ENCODE data around the gene KIAA1328.

KIAA1328 gene

DNA sequence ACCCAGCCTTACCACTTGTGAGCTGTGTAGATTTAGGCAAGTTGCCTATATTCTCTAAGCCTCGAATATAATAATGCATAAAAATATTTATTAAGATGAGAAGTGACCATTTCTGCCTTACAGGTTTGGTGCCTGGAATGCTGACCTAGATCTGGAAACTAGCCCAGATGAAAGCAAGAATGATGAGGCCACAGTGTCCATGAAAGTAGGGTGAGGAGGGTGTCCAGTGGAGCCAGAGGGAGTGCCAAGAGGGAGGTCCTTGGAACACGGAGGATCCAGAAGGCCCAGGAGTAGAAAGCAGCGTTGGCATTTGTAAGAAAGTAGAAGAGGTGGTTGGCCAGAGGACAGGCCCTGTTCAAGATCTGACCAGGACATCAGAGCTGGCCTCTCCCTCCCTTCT is 402.3 kb downstream of the KIAA1328 start:
- DNase-seq = no peak

DNA sequence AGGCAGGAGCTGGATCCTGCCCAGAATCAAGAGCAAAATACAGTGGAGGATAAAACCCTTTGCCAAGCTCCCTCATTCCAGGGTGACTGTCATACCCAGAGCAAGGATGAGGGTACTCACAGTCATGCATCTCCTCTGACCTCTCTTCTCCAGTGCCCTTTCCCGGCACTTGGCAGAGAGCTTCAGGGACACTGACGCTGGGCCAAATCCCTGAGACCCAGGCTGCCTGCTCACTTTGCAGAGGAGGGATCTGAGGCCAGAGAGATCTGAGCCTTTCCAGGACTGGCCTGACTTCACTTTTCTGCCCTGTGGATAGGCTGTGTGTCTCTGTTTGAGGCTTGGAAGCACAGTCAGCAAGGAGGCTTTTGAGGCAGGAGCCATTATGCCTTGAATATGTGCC is 406.7 kb downstream of the KIAA1328 start:
- no peak for DNase-seq

DNA sequence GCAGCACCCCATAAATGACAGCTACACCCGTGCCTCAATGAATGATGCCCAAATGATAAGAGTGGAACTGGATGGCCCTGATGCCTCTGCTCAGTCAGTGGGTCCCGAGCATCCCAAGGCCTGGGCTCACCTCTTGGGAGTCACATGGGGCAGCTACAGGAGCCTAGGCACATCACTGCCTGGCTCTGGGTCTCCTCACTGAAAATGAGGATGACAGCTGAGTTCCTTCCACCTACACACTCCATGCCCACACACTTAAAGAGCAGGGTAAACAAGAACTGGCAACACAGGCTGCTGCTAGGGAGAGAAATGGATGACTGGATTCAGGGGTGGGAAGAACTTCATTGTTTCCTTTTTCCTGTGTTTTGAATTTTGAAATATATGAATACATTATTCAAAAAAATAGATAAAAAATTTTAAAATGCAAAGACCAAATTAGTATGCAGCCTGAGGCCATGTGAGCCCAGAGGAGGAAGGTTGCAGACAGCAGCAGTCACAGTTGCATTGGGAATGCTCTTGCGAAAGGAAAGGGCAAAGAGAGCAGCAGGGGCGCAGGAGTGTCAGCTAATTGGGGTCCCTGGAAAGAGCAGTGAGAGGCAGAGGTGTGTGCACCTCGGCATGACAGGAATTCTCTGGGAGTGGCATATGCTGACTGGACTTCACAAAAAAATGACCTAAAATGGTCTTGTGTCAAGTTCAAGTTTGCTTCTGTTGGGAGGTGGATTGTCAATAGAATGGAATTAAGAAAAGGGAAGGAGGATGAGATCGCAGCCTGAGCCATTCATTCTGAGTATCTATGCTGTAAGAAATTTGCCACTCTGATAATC is 409.6 kb downstream of the KIAA1328 start:
- no peak for DNase-seq

DNA sequence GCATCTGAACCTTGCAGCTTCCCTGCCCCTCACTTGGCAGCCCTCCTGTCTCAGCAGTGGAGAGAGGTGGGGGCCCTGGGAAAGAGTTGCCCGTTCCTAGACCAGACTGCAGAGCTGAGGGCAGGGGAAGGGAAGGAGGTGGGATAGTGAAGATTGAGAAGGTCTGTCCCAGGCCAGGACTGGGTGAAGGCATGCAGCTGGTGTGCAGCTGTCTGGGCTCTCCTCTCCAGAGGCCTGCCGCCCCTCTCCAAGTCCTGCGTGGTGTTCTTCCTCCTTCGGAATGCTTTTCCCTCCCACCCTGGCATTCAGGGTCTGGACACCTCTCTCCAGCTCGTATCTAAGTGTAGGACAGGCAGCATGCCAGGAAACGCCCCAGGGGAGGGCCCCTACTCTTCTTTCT is 413.2 kb downstream of the KIAA1328 start:
- DNase-seq = no peak

DNA sequence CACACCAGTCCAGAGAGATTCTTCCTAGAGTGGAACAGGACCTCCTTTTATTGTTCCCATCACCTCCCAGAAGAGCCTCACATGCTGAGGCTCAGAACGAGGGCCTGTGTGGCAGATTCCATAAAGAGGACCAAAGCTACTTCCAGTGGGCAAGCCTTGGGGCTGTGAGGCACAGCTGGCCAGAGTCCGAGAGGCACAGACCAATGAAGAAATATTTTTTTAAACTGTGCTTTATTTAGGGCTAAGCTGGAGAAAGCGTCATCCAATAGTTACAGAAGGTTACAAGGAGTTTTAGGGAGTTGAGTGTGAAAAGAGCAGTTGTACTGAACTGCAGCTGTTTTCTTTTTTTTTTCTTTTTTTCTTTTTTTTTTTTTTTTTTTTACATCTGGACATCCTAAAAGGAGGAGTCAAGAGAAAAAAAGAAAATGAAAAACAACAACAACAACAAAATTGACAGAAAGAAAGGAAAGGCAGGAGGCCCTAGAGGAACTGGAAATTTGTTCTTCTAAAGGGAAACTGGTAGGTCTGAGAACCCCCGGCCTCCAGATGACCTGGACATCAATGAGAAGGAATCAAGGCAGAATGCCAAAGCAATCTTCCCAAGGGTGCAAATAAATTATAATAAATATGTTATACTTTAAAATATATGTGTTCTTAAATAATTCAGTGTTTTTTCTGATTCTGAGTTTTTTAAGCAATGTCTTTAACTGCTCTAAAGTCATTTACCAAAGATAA is 414.1 kb downstream of the KIAA1328 start:
- no peak for DNase-seq

DNA sequence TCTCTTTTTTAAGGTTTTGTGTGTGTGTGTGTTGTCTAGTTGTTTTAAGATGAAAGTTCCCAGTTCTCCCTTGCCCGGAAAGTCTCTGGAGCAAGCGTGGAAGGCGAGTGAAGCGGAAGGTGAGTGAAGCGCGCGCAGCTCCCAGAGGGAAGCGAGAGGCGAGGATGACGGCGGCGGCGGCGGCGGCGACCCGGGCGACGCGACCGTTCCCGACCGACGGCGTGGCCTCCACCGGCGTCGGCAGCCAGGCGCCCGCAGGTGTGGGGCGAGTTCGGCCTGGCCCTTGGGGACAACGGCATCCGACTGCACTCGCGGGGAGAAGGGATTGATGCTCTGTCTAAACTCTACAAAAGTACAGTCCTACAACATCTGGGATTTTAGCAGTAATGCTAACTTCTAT is 414.8 kb downstream of the KIAA1328 start:
- no peak for DNase-seq

DNA sequence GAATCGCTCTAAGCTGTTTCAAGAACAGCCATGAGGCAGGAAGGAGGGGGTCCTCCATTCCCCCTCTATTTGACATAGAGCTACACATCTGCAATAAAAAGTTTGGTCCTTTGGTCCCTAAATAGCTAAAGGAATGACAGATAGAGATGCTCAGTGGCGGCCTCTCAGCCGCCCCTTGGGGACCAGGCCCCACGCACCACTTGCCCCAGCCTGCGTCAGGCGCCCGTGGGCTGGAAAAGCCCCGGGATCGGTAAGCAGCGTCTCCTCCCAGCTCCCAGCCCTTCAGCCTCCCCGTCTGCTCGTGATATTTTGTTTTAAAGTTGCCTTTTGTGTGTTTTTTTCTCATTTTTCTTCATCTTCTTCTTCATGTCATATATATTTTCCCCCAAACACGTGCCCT is 415.7 kb downstream of the KIAA1328 start:
- no peak for DNase-seq

DNA sequence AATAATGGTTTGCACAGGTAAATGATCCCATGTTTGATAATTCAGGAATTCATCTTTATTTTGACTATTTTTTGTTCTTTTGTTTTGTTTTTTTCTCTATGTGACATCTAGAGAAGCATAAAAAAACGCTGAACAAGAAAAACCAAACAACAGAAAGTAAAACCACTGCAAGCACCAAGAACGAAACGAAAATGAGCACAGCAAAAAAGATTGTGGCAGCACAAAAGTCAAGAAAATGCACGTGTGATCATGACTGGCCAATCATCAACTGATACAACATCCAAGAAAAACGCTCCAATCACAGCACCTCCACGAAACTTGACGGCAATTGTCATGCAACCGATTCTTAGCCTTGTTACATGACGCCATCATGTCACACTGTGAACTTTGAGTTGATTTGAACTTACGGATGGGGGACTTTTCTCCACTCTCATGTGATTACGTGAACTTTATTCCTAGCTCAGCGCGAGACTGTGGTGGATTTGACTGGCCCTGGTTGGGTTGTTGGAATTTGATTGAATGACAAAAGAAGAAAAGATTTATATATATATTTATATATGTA is 417.9 kb downstream of the KIAA1328 start:
- no peak for DNase-seq

DNA sequence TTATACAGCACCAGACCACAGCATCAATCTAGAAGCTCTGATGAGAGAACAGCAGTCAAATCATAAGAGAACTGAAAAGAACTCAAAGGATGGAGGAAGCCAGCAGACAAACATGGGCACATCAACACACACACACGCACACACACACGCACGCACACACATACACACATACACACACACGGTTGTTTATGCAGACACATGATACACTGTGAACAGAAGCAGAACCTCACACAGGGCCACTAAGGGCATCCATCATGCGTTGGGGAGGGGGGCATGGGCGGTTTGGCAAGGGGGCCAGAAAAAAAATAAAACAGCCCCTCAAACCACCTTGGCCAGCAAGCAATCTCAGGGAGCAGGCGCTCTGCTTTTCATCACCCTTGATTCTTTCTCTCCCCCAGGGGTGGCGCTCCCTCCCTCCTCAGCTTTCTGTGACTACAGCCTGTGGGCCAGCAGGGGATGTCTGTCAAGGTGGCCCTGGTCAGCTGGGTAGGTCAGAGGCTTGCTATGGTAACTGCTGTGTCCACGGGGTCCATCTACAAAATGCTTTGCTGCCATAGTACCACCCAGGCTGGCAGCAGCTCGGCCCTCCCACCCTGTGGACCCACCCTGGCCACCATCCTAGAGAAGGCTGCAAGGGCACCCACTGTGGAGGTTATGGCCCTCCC is 418.7 kb downstream of the KIAA1328 start:
- no peak for DNase-seq

DNA sequence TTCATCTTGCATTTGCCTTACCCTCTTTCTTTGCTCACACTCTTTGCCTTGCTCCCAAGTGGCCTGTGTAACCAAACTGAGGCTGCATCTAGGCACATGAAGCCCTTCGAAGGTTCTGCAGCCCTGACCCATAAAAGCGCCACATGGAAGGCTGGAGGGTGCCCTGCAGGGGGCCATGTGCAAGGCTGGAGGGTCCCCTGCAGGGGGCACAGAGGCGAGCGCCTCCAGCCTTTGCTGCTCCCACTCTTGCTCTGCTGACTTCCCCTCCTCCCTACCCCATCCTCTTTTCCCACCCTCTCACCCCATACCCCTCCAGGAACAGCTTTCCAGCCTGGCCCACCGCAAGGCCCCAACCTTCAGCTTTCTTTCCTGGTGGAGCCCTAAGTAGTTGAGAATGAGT is 419.4 kb downstream of the KIAA1328 start:
- no peak for DNase-seq

DNA sequence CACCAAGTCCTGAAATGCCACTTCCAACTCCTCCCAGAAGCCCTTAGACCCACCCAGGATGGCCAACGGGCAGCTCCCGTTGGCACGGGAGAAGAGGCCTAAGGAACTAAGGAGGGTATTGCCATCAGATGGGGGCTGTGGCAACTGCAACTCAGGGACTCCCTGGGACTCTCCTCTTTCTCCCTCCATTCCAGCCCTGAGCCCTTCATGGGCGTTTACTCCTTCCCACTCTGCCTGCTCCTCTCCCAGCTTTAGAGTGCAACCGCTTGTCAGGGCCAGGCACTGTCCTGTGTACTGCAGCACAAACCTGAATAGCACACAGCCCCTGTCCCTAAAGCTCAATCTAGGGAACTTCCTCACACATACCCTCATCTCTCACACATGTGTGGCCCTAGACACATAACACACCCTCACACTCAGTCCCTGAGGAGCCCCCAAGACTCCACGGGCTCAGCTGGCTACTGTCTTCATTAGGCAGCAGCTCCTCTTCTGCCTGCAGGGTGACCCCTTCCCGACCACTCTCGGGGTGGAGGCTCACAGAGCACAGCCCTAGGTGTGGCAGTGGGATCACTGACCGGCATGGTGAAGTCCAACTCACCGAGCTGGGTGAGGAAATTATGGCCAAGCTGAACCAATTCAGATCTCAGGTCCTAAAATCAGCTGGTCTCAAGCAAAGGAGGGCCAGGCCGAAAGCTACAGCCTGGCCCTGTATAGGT is 420.4 kb downstream of the KIAA1328 start:
- no peak for DNase-seq

DNA sequence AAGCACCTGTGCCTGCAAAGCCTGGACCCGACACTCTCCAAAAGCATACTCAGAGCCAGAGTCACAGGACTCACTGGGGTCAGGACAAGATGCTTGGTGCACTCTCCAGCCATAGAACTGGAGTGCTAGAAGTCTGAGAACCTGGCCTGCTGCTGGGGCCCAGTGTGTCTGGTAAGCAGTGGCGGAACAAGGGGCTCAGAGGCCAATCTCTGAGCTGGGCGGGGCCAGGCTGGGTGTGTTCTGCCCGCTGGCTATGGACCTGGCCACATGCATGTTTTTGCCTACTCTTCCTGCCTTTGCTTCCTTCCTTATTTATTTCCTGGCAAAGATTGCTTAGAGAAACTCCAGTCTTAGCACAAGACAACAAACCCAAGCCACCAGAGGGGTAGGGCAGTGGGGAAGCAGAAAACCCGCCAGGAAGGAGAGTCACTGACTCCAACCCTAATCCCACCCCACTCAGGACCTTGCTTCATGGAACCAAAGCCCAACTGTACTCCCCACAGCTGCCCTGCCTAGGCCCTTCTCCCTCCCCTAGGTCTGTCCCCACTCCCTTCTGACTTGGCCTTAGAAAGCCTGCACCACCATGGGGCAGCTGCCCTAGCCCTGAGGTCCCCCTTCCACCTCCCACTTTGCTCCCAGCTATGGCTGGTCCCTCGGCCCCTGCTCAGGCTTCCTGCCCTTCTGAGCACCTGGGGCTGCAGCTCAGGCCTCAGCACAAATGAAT is 421.1 kb downstream of the KIAA1328 start:
- DNase-seq = no peak

DNA sequence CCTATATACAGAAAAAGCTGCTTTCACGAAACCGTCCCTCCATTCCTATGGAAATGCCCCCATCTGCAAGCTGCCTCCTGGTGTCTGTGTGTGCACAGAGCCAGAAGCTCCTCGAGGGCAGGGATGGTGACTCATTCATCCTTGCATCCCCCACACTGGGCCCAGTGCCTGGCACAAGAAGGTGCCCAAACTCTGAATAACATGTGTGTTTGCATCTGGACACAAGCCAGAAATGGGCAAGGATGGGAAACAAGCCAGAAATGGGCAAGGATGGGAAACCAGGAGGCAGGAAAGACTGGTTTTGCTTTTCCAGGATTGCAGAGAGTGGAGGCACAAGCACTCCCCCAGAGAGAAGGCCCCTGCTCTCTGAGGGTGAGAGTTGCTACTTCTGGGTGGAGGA is 422.8 kb downstream of the KIAA1328 start:
- no peak for DNase-seq

DNA sequence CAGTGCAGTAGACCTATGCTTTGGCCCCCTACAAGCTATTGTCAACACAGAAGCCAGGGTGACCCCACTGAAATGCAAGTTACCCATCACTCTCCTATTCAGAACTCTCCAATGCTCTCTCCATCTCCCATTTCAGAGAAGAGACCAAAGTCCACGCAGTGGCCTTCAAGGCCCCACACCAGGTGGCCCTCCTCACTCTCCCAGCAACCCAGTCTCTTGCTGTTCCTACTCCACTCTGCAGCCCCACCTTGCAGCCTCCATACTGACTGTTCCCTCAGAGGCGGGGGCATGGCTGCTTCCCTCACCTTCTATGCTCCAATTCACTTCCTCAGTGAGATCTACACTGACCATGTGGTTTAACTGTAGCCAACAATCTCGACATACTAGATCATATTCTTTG is 423.4 kb downstream of the KIAA1328 start:
- DNase-seq = no peak

DNA sequence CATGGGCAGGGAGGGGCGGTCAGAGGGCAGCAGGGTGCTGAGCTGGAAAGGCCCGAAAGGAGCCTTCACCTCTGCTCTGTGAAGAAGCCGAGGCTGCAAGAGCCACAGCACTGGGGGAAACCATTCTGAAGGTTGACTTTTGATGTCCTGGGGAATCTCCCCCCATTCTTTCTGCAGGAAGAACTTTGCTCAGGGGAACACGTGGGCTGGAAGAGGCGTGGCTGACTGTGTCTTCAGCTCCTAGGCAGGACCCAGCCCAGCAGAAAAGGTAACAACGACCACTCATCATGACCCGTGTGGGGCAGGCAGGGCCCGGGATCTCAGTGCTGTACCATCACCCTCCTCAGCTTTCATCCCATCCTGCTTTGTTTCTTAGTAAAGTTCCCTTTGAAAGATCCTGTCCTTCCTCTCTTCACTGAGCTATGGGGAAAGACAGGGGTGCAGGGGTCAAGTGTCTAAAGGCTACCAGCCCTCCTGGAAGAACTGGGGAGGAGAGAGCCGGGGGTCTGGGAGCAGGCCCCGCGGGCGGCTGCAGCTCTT is 424.0 kb downstream of the KIAA1328 start:
- DNase-seq = no peak

DNA sequence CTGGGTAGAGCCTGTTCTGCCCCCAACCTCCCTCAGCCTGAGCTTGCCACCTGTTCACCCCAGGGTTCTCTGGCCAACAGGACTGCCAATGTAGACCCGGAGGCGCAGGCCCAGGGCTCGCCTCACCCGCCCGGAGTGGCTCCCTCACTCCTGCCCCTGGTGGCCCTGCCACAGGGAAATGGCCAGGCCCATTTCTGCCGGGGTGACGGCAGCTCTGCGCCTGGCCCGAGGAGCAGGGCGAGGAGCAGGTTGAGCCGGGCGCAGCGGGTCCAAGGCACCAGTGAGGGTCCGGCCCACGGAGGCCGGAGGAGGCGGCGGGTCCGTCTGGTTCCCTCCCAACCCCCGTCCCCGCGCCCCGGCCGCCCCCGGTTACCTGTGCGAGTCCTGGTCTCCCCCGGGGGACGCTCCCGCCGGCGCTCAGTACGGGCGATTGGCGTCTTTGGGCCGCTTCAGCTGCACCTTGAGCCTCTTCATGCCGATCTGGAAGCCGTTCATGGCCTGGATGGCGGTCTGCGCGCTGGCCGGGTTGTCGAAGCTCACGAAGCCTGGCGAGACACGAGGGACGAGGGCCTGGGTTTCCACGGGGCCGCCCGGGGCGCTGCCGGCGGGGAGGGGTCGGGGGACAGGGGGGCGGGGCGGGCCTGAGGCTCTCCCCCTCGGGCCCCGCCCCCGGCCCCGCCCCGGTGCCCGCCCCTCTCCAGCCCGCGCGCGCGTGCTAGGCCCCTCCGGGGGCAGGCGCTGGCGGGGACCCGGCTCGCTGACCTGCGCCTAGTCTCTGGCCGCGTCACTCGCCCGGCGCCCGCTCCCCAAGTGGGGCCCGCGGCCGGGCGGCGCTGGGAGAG is 424.7 kb downstream of the KIAA1328 start:
- DNase-seq = no peak

DNA sequence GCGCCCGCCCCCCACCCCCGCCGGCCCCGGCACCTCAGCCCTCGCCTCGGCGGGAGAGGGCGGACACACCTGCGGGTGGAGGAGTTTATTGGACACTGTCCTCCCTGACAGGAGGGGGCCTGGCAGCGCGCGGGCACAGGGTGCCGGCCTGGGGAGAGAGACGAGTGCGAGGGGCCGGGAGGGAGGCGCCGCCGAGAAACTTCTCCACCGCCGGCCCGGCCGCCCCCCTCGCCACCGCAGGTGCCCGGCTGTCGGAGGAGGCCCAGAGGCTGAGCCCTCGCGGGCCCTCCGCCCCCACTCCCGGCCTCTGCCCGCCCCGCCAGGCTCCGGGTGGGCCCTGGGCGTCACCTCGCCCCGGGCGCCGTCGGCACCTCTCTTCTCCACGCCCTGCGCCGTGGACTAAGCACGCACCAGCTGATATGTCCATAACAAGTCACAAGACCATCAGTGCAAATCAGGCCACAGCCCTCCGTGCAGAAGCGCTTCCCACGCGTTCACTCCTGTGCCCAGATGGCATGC is 425.4 kb downstream of the KIAA1328 start:
- DNase-seq = no peak

DNA sequence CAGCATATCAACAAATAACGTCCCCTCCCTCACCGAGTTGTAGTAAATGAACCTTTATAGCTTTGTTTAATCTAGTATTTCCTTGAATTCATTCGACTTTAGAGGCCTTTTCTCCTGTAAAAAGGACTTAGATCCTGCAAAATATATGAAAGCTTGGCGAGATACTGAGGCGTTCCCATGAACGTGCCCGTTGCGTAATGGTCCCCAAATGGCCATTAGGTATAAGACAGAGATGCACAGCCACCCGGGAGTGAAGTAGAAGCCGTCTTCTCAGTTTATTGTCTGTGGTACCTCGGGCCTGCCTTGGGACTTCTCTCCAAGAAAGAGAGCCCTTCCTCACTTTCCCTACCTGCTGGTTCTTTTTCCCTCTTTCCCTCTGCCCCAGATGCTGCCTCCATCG is 426.0 kb downstream of the KIAA1328 start:
- DNase-seq = no peak

DNA sequence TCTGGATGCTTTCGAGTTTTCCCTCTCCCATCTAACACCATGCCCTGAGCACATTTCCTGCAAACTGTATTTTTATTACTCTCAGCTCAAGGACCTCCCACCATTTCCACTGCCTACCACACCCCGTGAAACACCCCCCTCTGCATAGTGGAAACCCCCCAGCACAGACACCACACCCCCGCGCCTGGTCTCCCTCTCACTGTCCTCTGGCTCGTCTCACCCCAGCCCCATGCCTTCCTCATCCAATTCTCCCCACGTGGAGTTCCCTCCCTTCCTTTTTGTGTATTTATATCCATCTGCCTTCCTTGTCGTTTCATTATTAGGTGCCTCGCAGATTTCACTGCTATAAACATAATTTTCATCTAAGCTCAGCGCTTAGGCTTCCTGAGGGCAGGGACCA is 429.2 kb downstream of the KIAA1328 start:
- DNase-seq = no peak

DNA sequence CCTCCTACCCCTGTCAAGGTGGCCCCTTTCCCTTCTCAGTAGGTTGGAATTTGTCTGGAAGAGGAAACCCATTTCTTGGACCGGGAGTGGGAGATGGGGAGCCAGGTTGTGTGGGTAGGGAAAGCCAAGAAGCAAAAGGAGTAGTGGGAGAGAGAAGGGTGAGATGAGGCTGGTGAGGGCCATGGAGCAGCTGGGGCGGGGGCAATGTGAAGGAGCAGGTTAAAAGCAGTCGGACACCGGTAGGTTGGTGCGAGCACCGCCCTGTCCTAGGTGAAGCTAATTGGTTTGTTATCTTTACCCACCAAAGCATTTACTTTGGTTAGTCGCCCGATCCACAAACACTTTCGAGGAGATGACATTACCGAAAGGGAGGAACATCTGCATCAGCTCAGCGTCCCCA is 429.9 kb downstream of the KIAA1328 start:
- no peak for DNase-seq

DNA sequence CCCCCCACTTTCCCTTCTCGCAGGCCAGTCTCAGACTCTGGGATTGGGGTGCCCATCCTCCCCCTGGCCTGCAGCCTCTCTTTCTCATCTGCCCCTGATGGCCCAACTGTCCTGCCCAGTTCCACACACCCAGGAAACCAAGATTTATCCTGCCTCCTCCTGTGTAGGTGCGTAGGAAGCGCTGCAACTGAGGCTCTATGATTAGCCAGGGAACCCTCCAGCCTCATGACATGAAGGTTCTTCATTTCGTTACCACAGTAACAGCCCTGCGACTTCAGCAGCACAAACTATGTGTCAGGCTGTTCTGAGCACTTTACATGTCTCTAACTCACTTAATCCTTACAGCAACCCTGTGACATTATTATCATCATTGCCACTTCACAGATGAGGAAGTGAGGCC is 430.8 kb downstream of the KIAA1328 start:
- no peak for DNase-seq

All from SHP77 treated with DMSO at 0.1 percent for 48 hours (cell line).